Putamen (tissue), 1 donor: ENCODE measurements around the gene ATP8A1.
A peak's percentile ranks its signal among the peaks of the same experiment; 100 is the strongest.
"Not testable (repeated sequence)": the region's sequence is repeated elsewhere in the genome, so short reads cannot be mapped to it uniquely, and the experiment has no call there.

Experiments
- DNase-seq: peaks from one replicate; pipeline ENCODE4 v3.0.0-alpha.2; 2016; ENCODE audit warnings: low spot score

ATP8A1 gene

GRCh38 chr4:42467777-42468176 is 189.1 kb downstream of the ATP8A1 start:
- DNase-seq: not testable (repeated sequence)

GRCh38 chr4:42466273-42466844 is 190.5 kb downstream of the ATP8A1 start:
- DNase-seq: no peak

GRCh38 chr4:42464550-42465094 is 192.3 kb downstream of the ATP8A1 start:
- DNase-seq: no peak

- DNase-seq: not testable (repeated sequence)
Observed at GRCh38 chr4:42461216-42461615, 195.7 kb downstream of the ATP8A1 start.

- no peak for DNase-seq
Observed at GRCh38 chr4:42460043-42460442, 196.9 kb downstream of the ATP8A1 start.

GRCh38 chr4:42458657-42459056 is 198.2 kb downstream of the ATP8A1 start:
- peak; percentile 21 for DNase-seq

- DNase-seq: no peak
Observed at GRCh38 chr4:42454755-42455420, 202.0 kb downstream of the ATP8A1 start.

- no peak for DNase-seq
Observed at GRCh38 chr4:42453612-42454011, 203.3 kb downstream of the ATP8A1 start.

GRCh38 chr4:42452823-42453222 is 204.1 kb downstream of the ATP8A1 start:
- no peak for DNase-seq

- no peak for DNase-seq
Observed at GRCh38 chr4:42446823-42447222, 210.1 kb downstream of the ATP8A1 start.

- DNase-seq: no peak
Observed at GRCh38 chr4:42445038-42445437, 211.9 kb downstream of the ATP8A1 start.

GRCh38 chr4:42442601-42443000 is 214.3 kb downstream of the ATP8A1 start:
- DNase-seq: no peak

GRCh38 chr4:42440083-42440482 is 216.8 kb downstream of the ATP8A1 start:
- DNase-seq: no peak

GRCh38 chr4:42436928-42437565 is 219.9 kb downstream of the ATP8A1 start:
- DNase-seq: no peak

- DNase-seq: no peak
Observed at GRCh38 chr4:42428036-42428435, 228.9 kb downstream of the ATP8A1 start.

GRCh38 chr4:42425146-42426065 is 231.5 kb downstream of the ATP8A1 start:
- DNase-seq: no peak

GRCh38 chr4:42420140-42420539 is 236.8 kb downstream of the ATP8A1 start:
- no peak for DNase-seq

- no peak for DNase-seq
Observed at GRCh38 chr4:42417550-42417949, 239.4 kb downstream of the ATP8A1 start.

GRCh38 chr4:42416017-42416416 is 240.9 kb downstream of the ATP8A1 start:
- no peak for DNase-seq

- DNase-seq: no peak
Observed at GRCh38 chr4:42415281-42415680, 241.6 kb downstream of the ATP8A1 start.

- DNase-seq: no peak
Observed at GRCh38 chr4:42412251-42412650, 244.7 kb downstream of the ATP8A1 start.

- no peak for DNase-seq
Observed at GRCh38 chr4:42411803-42412202, 245.1 kb downstream of the ATP8A1 start.
